CMK (cell line): ENCODE data around the gene BDH1.

ENCODE experiments used
- DNase-seq: peaks from one replicate; pipeline ENCODE4 v3.0.0-alpha.2; 2010; ENCODE audit warnings: low read depth

BDH1 gene

GRCh38 chr3:197549261-197549885, 6.4 kb downstream of the BDH1 start:
- DNase-seq = no peak

DNA sequence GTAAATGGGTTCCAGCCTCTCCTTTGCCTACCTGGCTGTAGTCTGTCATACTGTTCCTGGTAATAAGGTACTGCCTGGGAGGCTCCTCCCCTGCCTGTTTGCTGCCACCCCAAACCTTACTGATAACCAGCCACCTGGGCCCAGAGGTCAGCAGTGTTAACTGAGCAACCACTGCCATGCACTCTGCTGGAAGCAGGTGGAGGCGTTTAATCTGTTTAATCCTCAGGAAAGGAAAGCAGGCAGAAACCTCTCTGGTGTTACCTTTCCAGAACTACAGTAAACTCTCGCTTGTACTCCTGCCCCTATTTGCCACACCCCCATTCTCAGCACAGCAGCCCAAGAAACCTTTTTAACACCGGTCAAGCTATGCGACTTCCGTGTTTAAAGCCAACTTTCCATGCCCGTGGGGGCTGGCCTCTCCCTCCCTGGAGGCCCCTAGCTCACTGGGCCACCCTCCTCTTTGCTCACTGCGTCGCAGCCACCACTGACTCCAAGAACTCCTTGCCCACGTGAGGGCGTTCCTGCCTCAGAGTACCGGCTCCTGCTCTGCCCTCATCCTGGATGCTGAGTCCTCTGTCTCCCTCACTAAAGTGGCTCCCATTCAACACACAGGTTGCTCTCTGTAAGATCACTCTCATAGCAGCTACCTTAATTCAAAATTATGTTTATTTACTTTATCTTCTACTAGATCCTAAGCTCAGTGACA, 8.3 kb downstream of the BDH1 start:
- DNase-seq = no peak

- DNase-seq = no peak
These were observed 9.3 kb downstream of the BDH1 start for GRCh38 chr3:197546307-197547085.

DNA sequence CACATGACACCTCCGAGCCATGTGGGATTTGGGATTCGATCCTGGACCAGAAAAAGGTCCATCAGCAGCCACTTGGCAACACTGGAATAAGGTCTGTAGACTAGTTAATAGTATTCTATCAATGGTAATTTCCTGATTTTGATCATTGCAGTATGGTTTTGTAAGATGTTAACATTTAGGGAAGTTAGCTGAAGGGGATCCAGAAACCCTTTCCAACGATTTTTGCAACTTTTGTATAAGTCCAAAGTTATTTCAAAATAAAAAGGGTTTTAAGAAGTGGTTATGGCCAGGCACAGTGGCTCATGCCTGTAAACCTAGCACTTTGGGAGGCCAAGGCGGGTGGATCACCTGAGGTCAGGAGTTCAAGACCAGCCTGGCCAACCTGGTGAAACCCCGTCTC, 10.2 kb downstream of the BDH1 start:
- DNase-seq = no peak

- no peak for DNase-seq
These were observed 10.7 kb downstream of the BDH1 start for GRCh38 chr3:197545101-197545500.

DNA sequence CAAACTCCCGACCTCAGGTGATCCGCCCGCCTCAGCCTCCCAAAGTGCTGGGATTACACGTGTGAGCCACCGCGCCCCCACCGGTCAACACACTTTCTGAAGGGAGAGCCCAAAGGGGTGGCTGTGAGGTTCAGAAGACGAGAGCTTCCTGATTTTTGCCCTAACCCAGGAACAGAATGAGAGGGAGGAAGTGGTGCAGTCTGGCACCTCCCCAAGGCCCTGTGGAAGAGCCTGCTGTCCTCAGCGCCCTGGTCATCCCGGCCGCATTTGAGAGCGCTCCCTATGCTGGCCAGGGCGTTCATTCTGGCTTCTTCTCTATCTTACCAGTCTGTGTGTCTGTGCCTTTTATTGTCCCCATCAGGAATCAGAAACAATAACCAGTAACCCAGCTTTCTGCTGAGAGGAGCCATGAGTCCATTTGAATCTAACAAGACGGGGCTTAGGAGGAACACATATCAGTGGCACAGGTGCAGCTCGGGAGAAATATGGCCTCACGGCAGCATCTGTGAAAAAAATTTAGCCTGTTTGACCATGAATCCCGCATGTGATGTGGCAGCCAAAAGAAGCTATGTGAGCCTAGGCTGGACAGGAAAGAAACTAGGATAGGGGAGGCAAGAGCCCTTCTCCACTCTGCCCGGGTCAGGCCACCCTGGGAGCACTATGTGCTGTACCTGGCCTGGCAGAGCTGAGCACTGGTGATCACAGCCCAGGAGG, 12.9 kb downstream of the BDH1 start:
- DNase-seq = no peak

DNA sequence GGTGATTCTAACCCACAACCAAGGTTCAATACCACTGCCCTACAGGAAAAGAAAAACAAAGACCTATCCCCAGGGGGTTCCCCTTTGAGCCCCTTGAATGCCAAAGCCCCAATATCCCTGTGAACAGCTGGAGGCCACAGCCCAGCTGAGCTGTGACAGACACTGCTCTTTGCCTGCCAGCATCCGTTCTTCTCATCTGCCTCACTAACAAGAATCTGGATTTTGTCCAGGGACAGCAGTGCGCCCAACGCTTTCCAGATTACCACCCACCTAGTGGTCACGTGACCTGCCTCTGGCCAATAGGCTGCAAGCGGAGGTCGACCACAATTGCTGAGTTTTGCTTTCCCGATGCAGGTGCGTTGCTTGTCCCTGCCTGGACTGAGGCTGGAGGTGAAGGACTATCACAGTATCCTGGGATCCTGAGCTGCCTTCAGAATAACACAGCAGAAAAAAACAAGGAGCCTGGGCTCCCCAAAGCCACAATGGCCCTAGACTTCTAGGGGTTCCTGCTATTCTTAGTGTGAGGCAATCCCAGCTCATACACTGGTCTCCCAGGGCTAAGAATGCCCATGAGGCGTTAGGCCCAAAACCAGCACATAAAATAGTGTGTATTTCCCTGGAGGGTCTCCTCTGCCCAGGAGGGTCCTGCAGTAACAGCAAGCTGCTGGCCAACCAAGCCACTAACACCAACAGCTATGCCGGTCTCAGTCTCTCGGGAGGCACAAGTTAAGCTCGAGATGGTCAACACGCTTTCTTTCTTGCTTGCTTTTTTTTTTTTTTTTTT, 13.8 kb downstream of the BDH1 start:
- no peak for DNase-seq

DNA sequence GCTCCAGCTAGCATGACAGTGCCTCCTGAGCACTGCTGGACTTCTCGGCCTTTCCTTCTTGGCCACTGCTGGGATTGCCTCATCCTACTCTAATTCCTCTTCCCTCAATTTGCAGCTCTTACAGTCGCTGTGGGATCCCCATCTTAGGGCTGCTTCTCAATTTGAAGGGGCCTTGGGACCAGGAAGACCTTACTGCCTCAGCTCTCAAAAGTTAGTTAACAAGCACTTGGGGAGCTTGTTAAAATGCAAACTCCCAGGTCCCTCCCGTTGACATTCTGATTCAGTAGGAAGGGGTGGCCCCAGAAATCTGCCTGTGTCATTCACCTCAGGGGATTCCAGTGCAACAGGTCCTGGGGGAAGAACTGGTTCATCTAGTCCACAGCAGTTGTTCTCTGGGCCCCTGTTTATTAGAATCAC, 14.8 kb downstream of the BDH1 start:
- DNase-seq = no peak

- DNase-seq = no peak
These were observed 16.1 kb downstream of the BDH1 start for GRCh38 chr3:197539651-197540051.

DNA sequence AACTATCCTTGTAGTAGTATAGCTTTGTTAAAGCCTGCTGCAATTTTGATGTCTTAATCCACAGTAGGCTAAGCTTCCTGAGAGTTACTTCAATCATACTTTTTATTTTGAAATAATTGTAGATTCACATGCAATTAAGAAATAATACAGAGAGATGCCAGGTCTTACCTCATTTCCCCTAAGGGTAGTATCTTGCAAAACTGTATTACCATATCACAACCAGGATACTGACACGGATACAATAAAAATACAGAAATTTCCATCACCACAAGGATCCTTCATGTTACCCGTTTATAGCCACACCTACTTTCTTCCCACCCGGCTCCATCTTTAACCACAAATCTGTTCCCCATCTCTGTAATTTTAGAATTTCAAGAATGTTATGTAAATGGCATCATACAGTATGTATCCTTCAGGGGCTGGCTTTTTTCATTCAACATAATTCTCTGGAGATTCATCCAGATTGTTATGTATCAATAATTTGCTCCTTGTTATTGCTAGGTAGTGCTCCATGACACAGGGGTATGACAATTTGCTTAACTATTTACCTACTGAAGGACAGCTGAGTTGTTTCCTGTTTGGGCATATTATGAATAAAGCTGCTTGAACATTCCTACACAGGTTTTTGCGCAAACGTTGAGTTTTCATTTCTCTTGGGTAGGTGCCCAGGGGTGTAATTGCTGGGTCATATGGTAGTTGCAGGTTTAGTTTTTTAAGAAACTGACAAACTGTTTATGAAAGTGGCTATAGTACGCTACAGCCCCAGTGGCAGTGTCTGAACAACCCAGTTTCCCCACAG, 21.6 kb downstream of the BDH1 start:
- no peak for DNase-seq

DNA sequence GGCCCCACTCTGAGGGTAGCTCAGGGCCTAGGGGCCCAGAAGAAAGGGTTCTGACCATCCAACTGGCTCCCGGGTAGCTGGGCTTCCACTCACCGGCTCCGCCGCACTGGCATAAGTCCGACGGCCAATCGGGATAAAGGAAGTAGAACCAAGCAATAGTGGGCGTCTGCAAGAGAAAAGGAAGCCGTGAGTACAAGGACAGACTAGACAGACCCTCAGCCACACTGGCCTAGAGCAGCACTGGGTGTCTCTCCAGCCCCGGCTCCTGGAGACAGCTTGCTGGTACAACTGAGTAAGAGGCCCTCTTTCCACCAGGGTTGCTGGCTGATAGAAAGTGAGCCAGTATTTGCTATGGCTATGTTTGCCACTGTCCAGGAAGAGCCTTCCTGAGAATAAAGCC, 22.4 kb downstream of the BDH1 start:
- no peak for DNase-seq

GRCh38 chr3:197532388-197532787, 23.4 kb downstream of the BDH1 start:
- DNase-seq = no peak

GRCh38 chr3:197528190-197528589, 27.6 kb downstream of the BDH1 start:
- no peak for DNase-seq

DNA sequence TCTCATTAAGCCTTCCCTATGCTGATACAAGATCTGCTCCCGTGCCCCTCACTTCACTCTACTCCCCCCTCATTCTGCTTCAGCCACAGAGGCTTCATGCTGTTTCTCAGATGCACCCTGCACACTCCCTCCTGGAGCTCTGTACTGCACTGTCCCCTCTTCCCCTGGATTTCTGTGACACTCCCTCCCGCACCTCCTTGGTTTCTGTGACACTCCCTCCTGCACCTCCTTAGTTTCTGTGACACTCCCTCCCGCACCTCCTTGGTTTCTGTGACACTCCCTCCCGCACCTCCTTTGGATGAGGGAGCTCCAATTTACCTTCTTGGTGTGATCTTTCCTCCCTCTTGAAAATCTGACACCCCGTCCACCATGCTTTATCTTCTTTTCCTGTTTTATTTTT, 28.2 kb downstream of the BDH1 start:
- no peak for DNase-seq

DNA sequence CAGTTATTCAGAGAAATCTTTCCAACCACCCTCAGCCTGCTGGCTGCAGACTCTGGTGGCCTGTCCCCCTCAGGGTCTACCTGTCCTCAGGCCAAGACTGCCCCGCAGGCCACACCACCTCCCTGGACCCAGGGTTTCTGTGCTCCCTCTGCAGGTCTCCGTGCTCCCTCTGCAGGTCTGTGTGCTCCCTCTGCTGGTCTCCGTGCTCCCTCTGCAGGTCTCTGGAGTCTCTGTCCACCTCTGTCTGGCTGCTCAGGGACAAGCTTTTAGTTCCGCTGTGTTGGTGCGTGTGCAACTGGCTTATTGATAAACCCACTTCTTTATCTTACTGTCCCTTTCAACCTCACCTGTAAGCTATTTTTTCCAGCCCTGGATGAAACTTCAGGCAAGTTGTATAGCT, 30.1 kb downstream of the BDH1 start:
- DNase-seq = no peak

DNA sequence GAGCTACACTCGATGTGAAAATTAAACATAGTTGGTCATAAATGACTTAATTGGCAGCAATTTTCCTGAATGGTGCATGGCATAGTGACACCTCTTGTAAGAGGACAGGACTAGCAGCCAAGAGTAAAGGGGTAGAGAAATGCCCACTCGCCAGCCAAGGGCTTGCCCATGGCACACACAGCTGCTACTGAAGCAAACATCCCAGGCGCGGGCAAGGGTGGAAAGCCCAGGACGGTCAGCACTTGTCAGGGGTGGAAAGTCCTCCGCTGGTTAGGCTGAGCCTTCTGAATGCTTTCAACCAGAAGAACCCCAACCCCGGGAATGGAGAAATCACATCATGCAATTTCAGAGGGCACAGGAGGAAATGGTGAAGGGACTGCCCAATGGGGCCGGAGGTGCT, 31.6 kb downstream of the BDH1 start:
- no peak for DNase-seq

DNA sequence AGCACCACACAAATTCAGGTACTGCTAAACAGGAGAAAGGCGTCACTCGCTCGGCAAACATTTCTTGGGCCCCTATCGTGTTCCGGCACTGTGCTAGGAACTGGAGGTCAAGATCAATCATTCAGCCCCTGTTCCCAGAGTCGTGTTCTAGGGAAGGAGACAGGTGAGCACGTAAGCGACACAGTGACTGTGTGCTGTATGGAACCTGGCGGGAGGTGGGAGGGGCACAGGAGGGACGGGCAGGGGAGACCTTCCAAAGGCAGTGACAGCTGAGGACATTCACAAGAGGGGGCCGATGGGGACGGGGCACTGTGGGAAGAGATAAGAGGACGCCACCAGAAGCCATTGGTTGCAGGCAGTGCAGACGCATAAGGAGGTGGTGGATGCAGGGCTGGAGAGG, 32.2 kb downstream of the BDH1 start:
- no peak for DNase-seq

- no peak for DNase-seq
These were observed 32.8 kb downstream of the BDH1 start for GRCh38 chr3:197522881-197523441.

DNA sequence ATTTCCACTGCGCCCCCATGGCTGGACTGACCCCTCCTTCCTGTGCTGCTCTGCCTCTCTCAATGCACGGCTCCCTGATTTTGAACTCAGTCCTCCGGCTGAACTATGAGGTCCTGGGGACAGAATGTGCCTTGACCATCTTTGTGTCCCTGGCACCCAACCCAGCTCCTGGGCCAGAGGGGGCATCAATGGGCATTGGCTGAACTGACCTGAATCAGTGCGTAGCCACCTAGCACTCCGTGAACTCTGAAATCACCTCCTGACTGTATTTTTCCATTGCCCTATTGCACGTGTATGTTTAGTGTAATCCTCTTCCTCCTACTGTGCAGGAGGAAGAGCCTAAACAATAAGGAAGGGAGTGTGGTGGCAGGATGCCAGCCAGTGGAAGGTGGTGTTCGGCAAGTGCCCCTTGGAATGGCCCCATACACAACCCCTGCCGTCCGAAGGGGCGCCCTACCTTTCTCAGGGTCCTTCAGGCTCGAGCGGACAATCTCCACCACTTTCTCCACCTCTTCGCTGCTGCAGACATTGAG, 33.5 kb downstream of the BDH1 start:
- DNase-seq = no peak
